ENCODE results near the gene PRRT1.
"Not testable (repeated sequence)": the region's sequence is repeated elsewhere in the genome, so short reads cannot be mapped to it uniquely, and the experiment has no call there.

Gene PRRT1

DNA sequence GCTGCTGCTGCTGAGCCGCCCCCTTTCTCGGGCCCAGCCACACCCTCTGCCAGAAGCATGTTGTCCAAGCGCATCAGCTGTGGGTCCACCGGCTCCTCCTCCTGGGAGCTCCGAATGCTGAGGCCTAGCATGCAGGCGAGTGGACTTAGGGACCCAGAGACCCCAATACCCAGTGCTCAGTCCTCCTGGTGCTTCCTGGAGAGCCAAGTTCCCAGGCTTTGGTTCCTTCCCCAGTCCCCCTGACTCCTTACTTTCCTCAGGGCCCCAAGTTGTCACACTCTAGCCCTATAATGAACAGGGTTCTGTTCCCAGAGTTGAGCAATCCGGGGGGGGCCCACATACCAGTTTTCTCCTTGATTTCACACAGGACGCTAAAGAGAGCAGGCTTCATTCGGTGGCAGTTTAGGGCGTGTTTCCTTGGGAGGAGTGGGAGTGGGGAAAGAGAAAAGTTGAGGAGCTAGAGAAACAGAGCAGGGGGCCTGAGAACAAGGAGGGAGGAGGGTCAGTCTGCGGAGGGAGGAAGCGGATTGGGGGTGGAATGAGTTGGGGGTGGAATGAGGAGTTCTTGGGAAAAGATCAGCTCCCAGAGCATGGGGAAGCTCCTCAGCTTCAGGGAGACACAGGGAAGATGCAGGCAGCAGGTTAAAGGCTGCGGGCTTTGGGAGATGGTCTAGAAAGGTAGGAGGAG is 36.8 kb upstream of the PRRT1 start:
- Histone ChIP-seq H3K9me3 (ENCODE audit: insufficient read depth, low read depth, low read length) (no peaks in the 10 kb centered on the region), H3K4me2 (ENCODE audit: low read length) (peak overlapping the region; percentile 86), H4K91ac (ENCODE audit: low read depth, low read length) (peak overlapping the region; percentile 81), H3K14ac (ENCODE audit: low read length) (peak overlapping the region; percentile 94), H2BK12ac (ENCODE audit: low read length) (no peak overlapping the region), H2BK5ac (ENCODE audit: low read depth, low read length, poor library complexity) (no peak overlapping the region), H4K8ac (ENCODE audit: low read depth, low read length) (no peak overlapping the region), H2AK5ac (ENCODE audit: low read length) (no peak overlapping the region), H3K27ac (ENCODE audit: low read depth, low read length) (no peak overlapping the region), H3K27me3 (ENCODE audit: insufficient read depth, low read length) (no peaks in the 10 kb centered on the region), H3K36me3 (ENCODE audit: control insufficient read depth in 1 of 2, insufficient read depth in 2 of 2, low read length in 2 of 2) (peaks cover 24 to 26% of the 10 kb centered on the region in 2 experiments), H3K9ac (ENCODE audit: low read length) (peak overlapping the region; percentile 62), H3K79me1 (ENCODE audit: low read length) (peaks cover 18% of the 10 kb centered on the region), H2AFZ (ENCODE audit: insufficient read depth, low read length, poor library complexity) (no peak overlapping the region), H3K4ac (ENCODE audit: low read depth, low read length) (peak overlapping the region; percentile 85), H3K79me2 (ENCODE audit: control insufficient read depth, insufficient read depth, low read length, poor library complexity) (peaks cover 11% of the 10 kb centered on the region), H3K23ac (ENCODE audit: low read length) (no peak overlapping the region), H4K12ac (ENCODE audit: low read depth, low read length) (peak overlapping the region; percentile 6), H3K4me3 (ENCODE audit: low read depth, low read length) (no peak overlapping the region), H3K18ac (ENCODE audit: low read length) (no peak overlapping the region), H2BK120ac (ENCODE audit: insufficient read depth, low read length, poor library complexity) (no peak overlapping the region), H3K4me1 (ENCODE audit: control insufficient read depth in 1 of 2, insufficient read depth in 2 of 2, low read length in 2 of 2) (peaks cover 10 to 28% of the 10 kb centered on the region in 2 experiments)
- no CpG with 5 or more reads among the region's 13 CpGs for WGBS (ENCODE audit: extremely low coverage, insufficient coverage, insufficient read length)
- DNase-seq = peak in 1 of 2 donors; percentile 48

- not testable (repeated sequence) for H3K27me3 ChIP-seq (ENCODE audit: insufficient read depth, low read length); H3K9ac ChIP-seq (ENCODE audit: low read length); H3K4ac ChIP-seq (ENCODE audit: low read depth, low read length); H4K91ac ChIP-seq (ENCODE audit: low read depth, low read length); H2BK120ac ChIP-seq (ENCODE audit: insufficient read depth, low read length, poor library complexity); H3K23ac ChIP-seq (ENCODE audit: low read length); H3K4me3 ChIP-seq (ENCODE audit: low read depth, low read length); H2AK5ac ChIP-seq (ENCODE audit: low read length); H2BK5ac ChIP-seq (ENCODE audit: low read depth, low read length, poor library complexity); H2AFZ ChIP-seq (ENCODE audit: insufficient read depth, low read length, poor library complexity); H3K9me3 ChIP-seq (ENCODE audit: insufficient read depth, low read depth, low read length); H3K14ac ChIP-seq (ENCODE audit: low read length); H4K8ac ChIP-seq (ENCODE audit: low read depth, low read length); DNase-seq; H3K27ac ChIP-seq (ENCODE audit: low read depth, low read length); H3K4me2 ChIP-seq (ENCODE audit: low read length); H3K18ac ChIP-seq (ENCODE audit: low read length); H2BK12ac ChIP-seq (ENCODE audit: low read length)
- peaks cover 18% of the 10 kb centered on the region for H3K79me1 ChIP-seq (ENCODE audit: low read length)
- H3K79me2 ChIP-seq (ENCODE audit: control insufficient read depth, insufficient read depth, low read length, poor library complexity) = peaks cover 11% of the 10 kb centered on the region
- H3K36me3 ChIP-seq (ENCODE audit: control insufficient read depth in 1 of 2, insufficient read depth in 2 of 2, low read length in 2 of 2) = peaks cover 31 to 32% of the 10 kb centered on the region in 2 experiments
- H4K12ac ChIP-seq (ENCODE audit: low read depth, low read length) = peak overlapping the region; percentile 10
- no CpG with 5 or more reads among the region's 18 CpGs for WGBS (ENCODE audit: extremely low coverage, insufficient coverage, insufficient read length)
- H3K4me1 ChIP-seq (ENCODE audit: control insufficient read depth in 1 of 2, insufficient read depth in 2 of 2, low read length in 2 of 2) = peaks cover 10 to 28% of the 10 kb centered on the region in 2 experiments
Measured at GRCh38 chr6:32187725-32188380, 36.1 kb upstream of the PRRT1 start.

DNA sequence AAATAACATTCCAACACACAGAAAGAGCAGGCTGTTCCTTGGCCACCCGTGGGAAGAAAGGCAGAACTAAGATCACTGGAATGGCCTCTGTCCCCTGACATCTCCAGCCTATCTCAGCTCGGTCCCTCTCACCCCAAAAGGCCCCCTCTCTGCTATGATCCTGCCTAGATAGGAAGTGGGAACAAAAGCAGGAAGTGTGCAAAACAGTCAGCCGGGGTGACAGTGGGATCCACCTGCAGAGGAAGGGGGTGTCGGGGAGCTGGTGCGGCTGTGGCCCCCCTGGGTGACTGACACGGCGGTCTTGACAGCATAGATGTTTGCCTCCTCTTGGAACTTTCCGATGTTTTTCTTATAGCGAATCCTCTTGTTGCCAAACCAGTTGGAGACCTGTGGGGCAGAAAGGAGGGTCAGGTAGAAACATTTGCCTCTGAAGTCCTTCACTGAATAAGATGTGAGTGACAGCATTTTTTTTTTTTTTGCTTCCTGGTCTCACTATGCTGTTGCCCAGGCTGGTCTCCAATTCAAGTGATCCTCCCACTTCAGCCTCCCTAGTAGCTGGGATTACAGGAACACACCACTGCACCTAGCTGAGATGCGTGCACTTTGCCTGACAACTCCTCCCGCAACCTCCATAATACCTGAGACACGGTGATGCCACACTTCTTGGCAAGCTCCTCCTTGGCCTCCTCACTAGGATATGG is 35.4 kb upstream of the PRRT1 start:
- Histone ChIP-seq H3K4me1 (ENCODE audit: control insufficient read depth in 1 of 2, insufficient read depth in 2 of 2, low read length in 2 of 2) (peaks cover 4 to 22% of the 10 kb centered on the region in 2 experiments), H3K4ac (ENCODE audit: low read depth, low read length) (no peak overlapping the region), H3K9me3 (ENCODE audit: insufficient read depth, low read depth, low read length) (no peaks in the 10 kb centered on the region), H3K23ac (ENCODE audit: low read length) (no peak overlapping the region), H3K18ac (ENCODE audit: low read length) (no peak overlapping the region), H3K79me1 (ENCODE audit: low read length) (peaks cover 11% of the 10 kb centered on the region), H2BK120ac (ENCODE audit: insufficient read depth, low read length, poor library complexity) (no peak overlapping the region), H3K4me3 (ENCODE audit: low read depth, low read length) (no peak overlapping the region), H2AFZ (ENCODE audit: insufficient read depth, low read length, poor library complexity) (no peak overlapping the region), H3K27me3 (ENCODE audit: insufficient read depth, low read length) (no peaks in the 10 kb centered on the region), H2BK5ac (ENCODE audit: low read depth, low read length, poor library complexity) (no peak overlapping the region), H3K79me2 (ENCODE audit: control insufficient read depth, insufficient read depth, low read length, poor library complexity) (peaks cover 11% of the 10 kb centered on the region), H3K14ac (ENCODE audit: low read length) (no peak overlapping the region), H3K9ac (ENCODE audit: low read length) (no peak overlapping the region), H4K12ac (ENCODE audit: low read depth, low read length) (no peak overlapping the region), H3K27ac (ENCODE audit: low read depth, low read length) (no peak overlapping the region), H2AK5ac (ENCODE audit: low read length) (no peak overlapping the region), H2BK12ac (ENCODE audit: low read length) (no peak overlapping the region), H4K91ac (ENCODE audit: low read depth, low read length) (no peak overlapping the region), H3K36me3 (ENCODE audit: control insufficient read depth in 1 of 2, insufficient read depth in 2 of 2, low read length in 2 of 2) (peaks cover 37 to 38% of the 10 kb centered on the region in 2 experiments), H3K4me2 (ENCODE audit: low read length) (no peak overlapping the region), H4K8ac (ENCODE audit: low read depth, low read length) (no peak overlapping the region)
- WGBS (ENCODE audit: extremely low coverage, insufficient coverage, insufficient read length) = no CpG with 5 or more reads among the region's 12 CpGs
- DNase-seq = no peak

DNA sequence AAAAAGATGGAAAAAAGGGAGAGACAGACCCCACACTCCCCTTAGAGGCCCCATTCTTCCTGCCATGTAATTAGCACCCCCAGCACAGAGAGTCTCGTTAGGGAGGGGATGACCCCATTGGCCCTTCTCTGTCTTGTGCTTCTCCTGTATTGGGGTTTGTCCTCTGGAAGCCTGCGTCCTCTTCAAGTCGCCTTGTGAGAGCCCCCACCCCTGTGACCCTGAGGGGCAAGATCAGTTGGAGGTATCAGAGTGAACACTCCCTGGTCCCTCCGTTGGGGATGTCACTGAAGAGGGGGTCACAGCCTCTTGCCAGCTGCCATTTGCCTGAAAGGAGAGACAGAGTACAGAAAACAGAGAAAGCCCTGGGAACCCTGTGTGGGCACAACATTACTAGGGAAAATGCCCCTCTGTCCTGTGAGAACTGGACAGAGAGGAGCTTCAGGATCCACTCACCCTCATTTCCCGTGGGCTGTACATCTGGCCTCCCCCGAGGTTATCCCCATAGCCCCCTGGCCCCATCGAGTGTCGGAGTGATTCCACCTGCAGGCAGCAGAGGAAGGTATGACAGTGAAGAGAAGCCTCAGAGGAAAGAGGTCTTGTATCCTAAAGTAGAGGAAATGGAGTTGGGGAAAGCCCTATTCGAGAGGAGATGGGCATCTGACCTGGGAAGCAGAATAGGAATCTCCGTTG is 34.6 kb upstream of the PRRT1 start:
- peaks cover 11% of the 10 kb centered on the region for H3K79me2 ChIP-seq (ENCODE audit: control insufficient read depth, insufficient read depth, low read length, poor library complexity)
- H3K4me2 ChIP-seq (ENCODE audit: low read length); DNase-seq; H3K9ac ChIP-seq (ENCODE audit: low read length); H3K14ac ChIP-seq (ENCODE audit: low read length); H2AFZ ChIP-seq (ENCODE audit: insufficient read depth, low read length, poor library complexity); H3K18ac ChIP-seq (ENCODE audit: low read length); H3K4me3 ChIP-seq (ENCODE audit: low read depth, low read length); H2BK12ac ChIP-seq (ENCODE audit: low read length); H3K27ac ChIP-seq (ENCODE audit: low read depth, low read length); H2BK120ac ChIP-seq (ENCODE audit: insufficient read depth, low read length, poor library complexity); H3K9me3 ChIP-seq (ENCODE audit: insufficient read depth, low read depth, low read length); H3K27me3 ChIP-seq (ENCODE audit: insufficient read depth, low read length); H4K8ac ChIP-seq (ENCODE audit: low read depth, low read length); H2AK5ac ChIP-seq (ENCODE audit: low read length); H4K91ac ChIP-seq (ENCODE audit: low read depth, low read length); H3K23ac ChIP-seq (ENCODE audit: low read length); H3K4ac ChIP-seq (ENCODE audit: low read depth, low read length); H2BK5ac ChIP-seq (ENCODE audit: low read depth, low read length, poor library complexity); H4K12ac ChIP-seq (ENCODE audit: low read depth, low read length): not testable (repeated sequence)
- H3K4me1 ChIP-seq (ENCODE audit: control insufficient read depth in 1 of 2, insufficient read depth in 2 of 2, low read length in 2 of 2) = peaks cover 3 to 19% of the 10 kb centered on the region in 2 experiments
- H3K79me1 ChIP-seq (ENCODE audit: low read length) = peaks cover 11% of the 10 kb centered on the region
- no CpG with 5 or more reads among the region's 10 CpGs for WGBS (ENCODE audit: extremely low coverage, insufficient coverage, insufficient read length)
- H3K36me3 ChIP-seq (ENCODE audit: control insufficient read depth in 1 of 2, insufficient read depth in 2 of 2, low read length in 2 of 2) = peaks cover 41 to 43% of the 10 kb centered on the region in 2 experiments

Measured in trophoblast cell (in vitro differentiated cells and primary cell).